K562 (cell line): ENCODE results near the gene RTF2.

Source experiments
- CREM ChIP-seq: IDR thresholded peaks from 2 replicates; pipeline ENCODE4 v1.6.1; 2014; ENCODE audit warnings: antibody characterized with exemption, low read depth
- TBP ChIP-seq: optimal IDR thresholded peaks from 2 replicates; pipeline ENCODE3; 2011; ENCODE audit warnings: low read depth, low read length, improper control_type of control experiment

GRCh38 chr20:56517211-56517610, 48.8 kb downstream of the RTF2 start:
- TF ChIP-seq CREM, result no peak
- no peak for TF ChIP-seq TBP
